ENCODE results near the gene SLC28A1. TPM values are rescaled to one million over a fixed set of nuclear protein-coding genes. Genes with fewer than 3 reads are reported as not detected.

The SLC28A1 gene
- total and polyA plus RNA-seq, 4 donors = 0.09 to 39.7 (median 18.3) TPM

DNA sequence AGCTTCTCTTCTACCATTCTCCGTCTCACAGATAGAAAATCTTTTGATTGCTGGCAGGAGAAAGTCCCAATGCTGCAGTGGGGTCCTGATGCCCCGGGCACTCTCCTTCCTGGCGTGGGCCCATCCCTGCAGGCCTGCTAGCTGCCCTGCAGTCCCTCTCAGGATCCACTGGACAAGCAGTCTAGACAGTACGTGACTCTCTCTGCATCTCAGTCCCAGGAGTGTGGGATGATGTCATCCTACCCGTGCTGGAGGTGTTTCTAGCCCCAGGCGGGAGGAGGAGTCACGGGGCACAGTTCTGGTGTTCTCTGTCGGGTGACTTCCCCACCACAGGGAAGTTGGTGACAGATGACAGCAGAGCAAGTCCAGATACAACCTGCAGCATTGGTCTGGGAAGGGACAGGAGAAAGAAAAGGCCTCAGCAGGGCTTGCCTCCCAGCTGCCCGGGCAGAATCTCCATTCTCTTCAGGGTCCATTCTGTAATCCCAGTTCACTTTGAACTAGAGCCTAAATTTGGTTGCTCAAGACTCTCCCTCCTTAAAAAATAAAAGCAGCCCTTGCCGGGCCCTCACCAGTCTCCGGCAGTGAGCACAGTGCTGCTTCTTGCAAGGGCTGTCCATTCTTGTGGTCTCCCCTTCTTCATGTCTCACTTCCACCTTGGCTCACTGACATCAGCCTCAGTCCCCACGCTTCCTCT is 30.6 kb downstream of the SLC28A1 start:
- Histone ChIP-seq H3K27ac (ENCODE audit: low read depth in 1 of 2, low read length in 2 of 2) (peak overlapping the region; percentile 22 to 52), H3K9ac (ENCODE audit: low read depth in 1 of 2, low read length in 2 of 2) (no peak overlapping the region), H3K36me3 (ENCODE audit: control insufficient read depth in 4 of 4, insufficient read depth in 3 of 4, low read depth in 1 of 4, low read length in 3 of 4) (peaks cover 2 to 23% (median 13%) of the 10 kb centered on the region in 4 donors), H3K4me1 (ENCODE audit: control insufficient read depth in 4 of 4, insufficient read depth in 4 of 4, low read length in 3 of 4) (peaks cover 8 to 19% (median 16%) of the 10 kb centered on the region in 4 donors), H3K9me3 (ENCODE audit: control insufficient read depth in 4 of 4, low read length in 3 of 4) (no peaks in the 10 kb centered on the region), H3K27me3 (ENCODE audit: control insufficient read depth in 4 of 4, insufficient read depth in 4 of 4, low read length in 3 of 4) (no peaks in the 10 kb centered on the region), H3K4me3 (ENCODE audit: low read depth in 1 of 3, low read length in 3 of 3) (no peak overlapping the region)
- TF ChIP-seq JUND (IDR thresholded peaks at IDR 0.05) (peak in 1 of 2 donors; percentile 17), NR2F2 (IDR thresholded peaks at IDR 0.05) (no peak)
- TF ChIP-seq, protein P1, sequence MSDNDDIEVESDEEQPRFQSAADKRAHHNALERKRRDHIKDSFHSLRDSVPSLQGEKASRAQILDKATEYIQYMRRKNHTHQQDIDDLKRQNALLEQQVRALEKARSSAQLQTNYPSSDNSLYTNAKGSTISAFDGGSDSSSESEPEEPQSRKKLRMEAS (IDR thresholded peaks at IDR 0.05) = no peak
- WGBS = 83% methylated on average over 12 of the region's 12 CpGs
- DNase-seq (ENCODE audit: low spot score) = no peak

DNA sequence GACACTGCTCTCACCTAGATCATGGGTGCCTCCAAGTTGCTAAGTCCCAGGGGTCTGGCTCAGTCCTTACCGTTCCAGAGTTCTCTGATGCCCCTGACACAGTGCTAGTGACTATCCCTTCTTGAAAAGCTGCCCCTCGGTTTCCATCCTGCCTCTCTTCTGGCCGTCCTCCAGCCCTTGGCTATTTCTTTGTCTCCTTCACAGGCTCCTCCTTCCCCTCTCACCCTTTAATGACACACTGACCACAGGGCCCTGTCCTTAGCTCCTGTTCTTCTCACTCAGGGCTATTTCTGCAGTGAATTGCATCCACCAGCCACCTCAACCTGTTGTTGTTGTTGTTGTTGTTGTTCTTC is 31.1 kb downstream of the SLC28A1 start:
- no peak for TF ChIP-seq FOXA1 (IDR thresholded peaks at IDR 0.05)
- TF ChIP-seq, protein P2, sequence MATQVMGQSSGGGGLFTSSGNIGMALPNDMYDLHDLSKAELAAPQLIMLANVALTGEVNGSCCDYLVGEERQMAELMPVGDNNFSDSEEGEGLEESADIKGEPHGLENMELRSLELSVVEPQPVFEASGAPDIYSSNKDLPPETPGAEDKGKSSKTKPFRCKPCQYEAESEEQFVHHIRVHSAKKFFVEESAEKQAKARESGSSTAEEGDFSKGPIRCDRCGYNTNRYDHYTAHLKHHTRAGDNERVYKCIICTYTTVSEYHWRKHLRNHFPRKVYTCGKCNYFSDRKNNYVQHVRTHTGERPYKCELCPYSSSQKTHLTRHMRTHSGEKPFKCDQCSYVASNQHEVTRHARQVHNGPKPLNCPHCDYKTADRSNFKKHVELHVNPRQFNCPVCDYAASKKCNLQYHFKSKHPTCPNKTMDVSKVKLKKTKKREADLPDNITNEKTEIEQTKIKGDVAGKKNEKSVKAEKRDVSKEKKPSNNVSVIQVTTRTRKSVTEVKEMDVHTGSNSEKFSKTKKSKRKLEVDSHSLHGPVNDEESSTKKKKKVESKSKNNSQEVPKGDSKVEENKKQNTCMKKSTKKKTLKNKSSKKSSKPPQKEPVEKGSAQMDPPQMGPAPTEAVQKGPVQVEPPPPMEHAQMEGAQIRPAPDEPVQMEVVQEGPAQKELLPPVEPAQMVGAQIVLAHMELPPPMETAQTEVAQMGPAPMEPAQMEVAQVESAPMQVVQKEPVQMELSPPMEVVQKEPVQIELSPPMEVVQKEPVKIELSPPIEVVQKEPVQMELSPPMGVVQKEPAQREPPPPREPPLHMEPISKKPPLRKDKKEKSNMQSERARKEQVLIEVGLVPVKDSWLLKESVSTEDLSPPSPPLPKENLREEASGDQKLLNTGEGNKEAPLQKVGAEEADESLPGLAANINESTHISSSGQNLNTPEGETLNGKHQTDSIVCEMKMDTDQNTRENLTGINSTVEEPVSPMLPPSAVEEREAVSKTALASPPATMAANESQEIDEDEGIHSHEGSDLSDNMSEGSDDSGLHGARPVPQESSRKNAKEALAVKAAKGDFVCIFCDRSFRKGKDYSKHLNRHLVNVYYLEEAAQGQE (IDR thresholded peaks at IDR 0.05) = no peak
- no peak for TF ChIP-seq YY1 (IDR thresholded peaks at IDR 0.05)
- no peak for TF ChIP-seq TAF1 (conservative IDR thresholded peaks at IDR 0.05)
- no peak for TF ChIP-seq NR2F2 (IDR thresholded peaks at IDR 0.05)
- no peak for TF ChIP-seq GABPA (IDR thresholded peaks at IDR 0.05 in 1 of 2, conservative IDR thresholded peaks at IDR 0.05 in 1 of 2)
- no peak for TF ChIP-seq FOXA2 (IDR thresholded peaks at IDR 0.05)
- TF ChIP-seq, protein P3, sequence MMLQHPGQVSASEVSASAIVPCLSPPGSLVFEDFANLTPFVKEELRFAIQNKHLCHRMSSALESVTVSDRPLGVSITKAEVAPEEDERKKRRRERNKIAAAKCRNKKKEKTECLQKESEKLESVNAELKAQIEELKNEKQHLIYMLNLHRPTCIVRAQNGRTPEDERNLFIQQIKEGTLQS (IDR thresholded peaks at IDR 0.05) = no peak
- no peak for TF ChIP-seq JUND (IDR thresholded peaks at IDR 0.05)
- TF ChIP-seq, protein P4, sequence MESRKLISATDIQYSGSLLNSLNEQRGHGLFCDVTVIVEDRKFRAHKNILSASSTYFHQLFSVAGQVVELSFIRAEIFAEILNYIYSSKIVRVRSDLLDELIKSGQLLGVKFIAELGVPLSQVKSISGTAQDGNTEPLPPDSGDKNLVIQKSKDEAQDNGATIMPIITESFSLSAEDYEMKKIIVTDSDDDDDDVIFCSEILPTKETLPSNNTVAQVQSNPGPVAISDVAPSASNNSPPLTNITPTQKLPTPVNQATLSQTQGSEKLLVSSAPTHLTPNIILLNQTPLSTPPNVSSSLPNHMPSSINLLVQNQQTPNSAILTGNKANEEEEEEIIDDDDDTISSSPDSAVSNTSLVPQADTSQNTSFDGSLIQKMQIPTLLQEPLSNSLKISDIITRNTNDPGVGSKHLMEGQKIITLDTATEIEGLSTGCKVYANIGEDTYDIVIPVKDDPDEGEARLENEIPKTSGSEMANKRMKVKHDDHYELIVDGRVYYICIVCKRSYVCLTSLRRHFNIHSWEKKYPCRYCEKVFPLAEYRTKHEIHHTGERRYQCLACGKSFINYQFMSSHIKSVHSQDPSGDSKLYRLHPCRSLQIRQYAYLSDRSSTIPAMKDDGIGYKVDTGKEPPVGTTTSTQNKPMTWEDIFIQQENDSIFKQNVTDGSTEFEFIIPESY (IDR thresholded peaks at IDR 0.05) = no peak
- TF ChIP-seq, protein P5, sequence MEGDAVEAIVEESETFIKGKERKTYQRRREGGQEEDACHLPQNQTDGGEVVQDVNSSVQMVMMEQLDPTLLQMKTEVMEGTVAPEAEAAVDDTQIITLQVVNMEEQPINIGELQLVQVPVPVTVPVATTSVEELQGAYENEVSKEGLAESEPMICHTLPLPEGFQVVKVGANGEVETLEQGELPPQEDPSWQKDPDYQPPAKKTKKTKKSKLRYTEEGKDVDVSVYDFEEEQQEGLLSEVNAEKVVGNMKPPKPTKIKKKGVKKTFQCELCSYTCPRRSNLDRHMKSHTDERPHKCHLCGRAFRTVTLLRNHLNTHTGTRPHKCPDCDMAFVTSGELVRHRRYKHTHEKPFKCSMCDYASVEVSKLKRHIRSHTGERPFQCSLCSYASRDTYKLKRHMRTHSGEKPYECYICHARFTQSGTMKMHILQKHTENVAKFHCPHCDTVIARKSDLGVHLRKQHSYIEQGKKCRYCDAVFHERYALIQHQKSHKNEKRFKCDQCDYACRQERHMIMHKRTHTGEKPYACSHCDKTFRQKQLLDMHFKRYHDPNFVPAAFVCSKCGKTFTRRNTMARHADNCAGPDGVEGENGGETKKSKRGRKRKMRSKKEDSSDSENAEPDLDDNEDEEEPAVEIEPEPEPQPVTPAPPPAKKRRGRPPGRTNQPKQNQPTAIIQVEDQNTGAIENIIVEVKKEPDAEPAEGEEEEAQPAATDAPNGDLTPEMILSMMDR (IDR thresholded peaks at IDR 0.05; ENCODE audit: low read depth, low read length, missing input control) = no peak
- no peak for TF ChIP-seq HNF4A (conservative IDR thresholded peaks at IDR 0.05)
- TF ChIP-seq HNF4G (IDR thresholded peaks at IDR 0.05) = no peak
- TF ChIP-seq RAD21 (IDR thresholded peaks at IDR 0.05) = no peak
- no peak for TF ChIP-seq EGR1 (IDR thresholded peaks at IDR 0.05; ENCODE audit: low read depth in 2 of 2)
- no peak for TF ChIP-seq SP1 (IDR thresholded peaks at IDR 0.05)
- Histone ChIP-seq H3K27ac (ENCODE audit: low read depth in 1 of 2, low read length in 2 of 2) (peak overlapping the region in 1 of 2 donors; percentile 22), H3K36me3 (ENCODE audit: control insufficient read depth in 4 of 4, insufficient read depth in 3 of 4, low read depth in 1 of 4, low read length in 3 of 4) (peaks cover 2 to 24% (median 13%) of the 10 kb centered on the region in 4 donors), H3K9me3 (ENCODE audit: control insufficient read depth in 4 of 4, low read length in 3 of 4) (no peaks in the 10 kb centered on the region), H3K4me1 (ENCODE audit: control insufficient read depth in 4 of 4, insufficient read depth in 4 of 4, low read length in 3 of 4) (peaks cover 8 to 16% (median 15%) of the 10 kb centered on the region in 4 donors), H3K4me3 (ENCODE audit: low read depth in 1 of 3, low read length in 3 of 3) (no peak overlapping the region), H3K9ac (ENCODE audit: low read depth in 1 of 2, low read length in 2 of 2) (no peak overlapping the region), H3K27me3 (ENCODE audit: control insufficient read depth in 4 of 4, insufficient read depth in 4 of 4, low read length in 3 of 4) (no peaks in the 10 kb centered on the region)
- DNase-seq (ENCODE audit: low spot score) = no peak
- 87% methylated on average over 3 of the region's 3 CpGs for WGBS
